Neural progenitor cell (in vitro differentiated cells): Measurements from ENCODE around the gene SIRPA. TPM values are rescaled to one million over a fixed set of nuclear protein-coding genes. Genes with fewer than 3 reads are reported as not detected.

Source experiments
- DNase-seq: peaks from one replicate; pipeline ENCODE4 v3.0.0-alpha.2; 2016; ENCODE audit warnings: low spot score
- H2AFZ ChIP-seq: fragments of 200-600 bp; sonication (generic); replicated peaks from 2 replicates; pipeline ENCODE4 v1.6.1; 2016; ENCODE audit warnings: antibody characterized with exemption
- H3F3A ChIP-seq: fragments of 200-600 bp; sonication (generic); 2 replicates; pipeline ENCODE4 v1.6.1; 2016; ENCODE audit warnings: antibody characterized with exemption, low read depth
- H3K27ac ChIP-seq: fragments of 200-600 bp; sonication (generic); 2 replicates; pipeline ENCODE4 v1.5.1; 2016; ENCODE audit warnings: mild to moderate bottlenecking
- H3K27me3 ChIP-seq: fragments of 200-600 bp; sonication (generic); 2 replicates; pipeline ENCODE4 v1.6.1; 2016; ENCODE audit warnings: mild to moderate bottlenecking, moderate library complexity
- H3K36me3 ChIP-seq: fragments of 200-600 bp; sonication (generic); 2 replicates; pipeline ENCODE4 v1.5.1; 2016
- H3K4me1 ChIP-seq: fragments of 200-600 bp; sonication (generic); 2 replicates; pipeline ENCODE4 v1.6.1; 2016; ENCODE audit warnings: mixed run types
- H3K4me2 ChIP-seq: fragments of 200-600 bp; sonication (generic); 2 replicates; pipeline ENCODE4 v1.6.1; 2016
- H3K4me3 ChIP-seq: fragments of 200-600 bp; sonication (generic); 2 replicates; pipeline ENCODE4 v1.5.1; 2016
- H3K79me2 ChIP-seq: fragments of 200-600 bp; sonication (generic); 2 replicates; pipeline ENCODE4 v1.6.1; 2016; ENCODE audit warnings: low read depth
- H3K9ac ChIP-seq: fragments of 200-600 bp; sonication (generic); 2 replicates; pipeline ENCODE4 v1.6.1; 2016
- H3K9me3 ChIP-seq: fragments of 200-600 bp; sonication (generic); 2 replicates; pipeline ENCODE4 v1.5.1; 2016; ENCODE audit warnings: low read depth
- H4K20me1 ChIP-seq: fragments of 200-600 bp; sonication (generic); 2 replicates; pipeline ENCODE4 v1.6.1; 2016; ENCODE audit warnings: low read depth
- H3K27ac Mint-ChIP-seq: 3 replicates; pipeline ENCODE4 v1.8.0; 2021; ENCODE audit warnings: mixed read lengths
- H3K27me3 Mint-ChIP-seq: 2 replicates; pipeline ENCODE4 v1.8.0; 2022; ENCODE audit warnings: low read depth, mild to moderate bottlenecking, inconsistent platforms, moderate library complexity, mixed read lengths; ENCODE audit not compliant: insufficient read depth
- H3K36me3 Mint-ChIP-seq: 3 replicates; pipeline ENCODE4 v1.8.0; 2021; ENCODE audit warnings: mixed read lengths
- H3K4me1 Mint-ChIP-seq: 3 replicates; pipeline ENCODE4 v1.8.0; 2021; ENCODE audit warnings: mixed read lengths
- H3K4me3 Mint-ChIP-seq: 3 replicates; pipeline ENCODE4 v1.8.0; 2021; ENCODE audit warnings: mild to moderate bottlenecking, moderate library complexity, mixed read lengths
- H3K9me3 Mint-ChIP-seq: 3 replicates; pipeline ENCODE4 v1.8.0; 2020; ENCODE audit warnings: mixed read lengths
- EZH2 ChIP-seq: fragments of 200-600 bp; sonication (generic); IDR thresholded peaks from 2 replicates; pipeline ENCODE4 v1.6.1; 2017; ENCODE audit warnings: antibody characterized with exemption, mild to moderate bottlenecking, moderate library complexity
- EZH2phosphoT487 ChIP-seq: fragments of 200-600 bp; sonication (generic); IDR thresholded peaks from 2 replicates; pipeline ENCODE4 v1.6.1; 2017; ENCODE audit warnings: antibody characterized with exemption
- total RNA-seq: library from RNA; depleted of rRNA; stranded (reverse); fragments of >200 nt; gene quantifications from 2 replicates; pipeline ENCODE4 v1.2.3, GENCODE V29; 2015; ENCODE audit warnings: low replicate concordance
- TF ChIP-seq, protein P1 (sequence below): fragments of 200-600 bp; sonication (generic); IDR thresholded peaks from 2 replicates; pipeline ENCODE4 v1.5.1; 2017; ENCODE audit warnings: antibody characterized with exemption, mild to moderate bottlenecking

The SIRPA gene
- total RNA-seq, 1 donor from 2014 or later, result 5.1 TPM

DNA sequence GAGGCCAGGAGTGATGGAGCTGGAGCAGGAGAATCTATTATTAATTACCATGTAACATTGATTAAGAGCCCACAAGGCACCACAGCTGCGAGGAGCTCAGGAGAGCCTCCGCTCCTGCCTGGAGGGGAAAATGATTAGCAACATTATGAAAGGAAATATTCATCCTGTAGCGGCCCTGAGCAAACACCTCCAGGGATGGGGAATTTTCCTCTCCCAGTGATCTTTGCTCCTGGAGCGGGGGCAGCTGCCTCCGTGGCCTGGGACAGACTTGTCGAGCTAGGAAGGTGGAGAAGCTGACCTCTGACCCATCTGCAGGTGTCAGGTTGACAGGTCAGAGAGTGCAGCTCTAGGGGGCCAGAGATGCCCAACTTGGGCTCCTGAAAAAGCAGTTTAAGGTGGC, 40.1 kb upstream of the SIRPA start:
- no peak for DNase-seq
- H3K27ac Mint-ChIP-seq, result no peak overlapping the region
- H3K27me3 Mint-ChIP-seq, result peaks cover 3% of the 10 kb centered on the region
- Histone ChIP-seq H3F3A (peaks cover 4% of the 10 kb centered on the region), H3K4me3 (no peak overlapping the region), H3K9ac (no peak overlapping the region), H3K4me2 (no peak overlapping the region), H3K4me1 (peaks cover 21% of the 10 kb centered on the region), H4K20me1 (no peaks in the 10 kb centered on the region), H3K27ac (no peak overlapping the region), H3K27me3 (no peaks in the 10 kb centered on the region), H3K9me3 (no peaks in the 10 kb centered on the region), H3K36me3 (no peaks in the 10 kb centered on the region), H3K79me2 (no peaks in the 10 kb centered on the region), H2AFZ (no peak overlapping the region)
- TF ChIP-seq EZH2, result no peak
- no peak for TF ChIP-seq EZH2phosphoT487
- TF ChIP-seq, protein P1, sequence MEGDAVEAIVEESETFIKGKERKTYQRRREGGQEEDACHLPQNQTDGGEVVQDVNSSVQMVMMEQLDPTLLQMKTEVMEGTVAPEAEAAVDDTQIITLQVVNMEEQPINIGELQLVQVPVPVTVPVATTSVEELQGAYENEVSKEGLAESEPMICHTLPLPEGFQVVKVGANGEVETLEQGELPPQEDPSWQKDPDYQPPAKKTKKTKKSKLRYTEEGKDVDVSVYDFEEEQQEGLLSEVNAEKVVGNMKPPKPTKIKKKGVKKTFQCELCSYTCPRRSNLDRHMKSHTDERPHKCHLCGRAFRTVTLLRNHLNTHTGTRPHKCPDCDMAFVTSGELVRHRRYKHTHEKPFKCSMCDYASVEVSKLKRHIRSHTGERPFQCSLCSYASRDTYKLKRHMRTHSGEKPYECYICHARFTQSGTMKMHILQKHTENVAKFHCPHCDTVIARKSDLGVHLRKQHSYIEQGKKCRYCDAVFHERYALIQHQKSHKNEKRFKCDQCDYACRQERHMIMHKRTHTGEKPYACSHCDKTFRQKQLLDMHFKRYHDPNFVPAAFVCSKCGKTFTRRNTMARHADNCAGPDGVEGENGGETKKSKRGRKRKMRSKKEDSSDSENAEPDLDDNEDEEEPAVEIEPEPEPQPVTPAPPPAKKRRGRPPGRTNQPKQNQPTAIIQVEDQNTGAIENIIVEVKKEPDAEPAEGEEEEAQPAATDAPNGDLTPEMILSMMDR, result no peak
- H3K36me3 Mint-ChIP-seq, result no peaks in the 10 kb centered on the region
- no peak overlapping the region for H3K4me3 Mint-ChIP-seq
- H3K4me1 Mint-ChIP-seq, result peaks cover 35% of the 10 kb centered on the region
- H3K9me3 Mint-ChIP-seq, result no peaks in the 10 kb centered on the region

DNA sequence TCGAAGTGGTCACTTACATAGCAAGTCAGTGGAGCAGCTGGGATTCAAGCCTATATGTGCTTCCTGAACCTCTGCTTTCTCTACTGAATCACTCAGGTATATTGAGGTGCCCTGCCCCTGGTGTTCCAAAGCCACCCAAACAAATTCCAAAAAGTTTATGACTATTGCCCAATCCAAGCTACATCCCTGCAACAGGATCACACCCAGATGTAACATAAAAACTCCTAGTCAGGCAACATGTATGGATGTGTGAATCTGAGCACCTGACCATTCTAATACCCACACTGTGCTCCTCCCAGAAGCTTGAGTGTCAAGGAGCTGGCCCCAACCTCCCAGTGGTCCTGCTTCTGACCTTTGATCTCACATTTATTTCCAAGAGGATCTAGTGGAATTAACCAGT, 39.5 kb upstream of the SIRPA start:
- H3K27ac Mint-ChIP-seq, result peak overlapping the region; percentile 5
- TF ChIP-seq EZH2 (no peak), EZH2phosphoT487 (no peak)
- TF ChIP-seq, protein P1, result no peak
- H3K27me3 ChIP-seq, result no peaks in the 10 kb centered on the region
- H3K36me3 Mint-ChIP-seq, result no peaks in the 10 kb centered on the region
- no peaks in the 10 kb centered on the region for H3K9me3 ChIP-seq
- H3K79me2 ChIP-seq, result no peaks in the 10 kb centered on the region
- H3K9ac ChIP-seq, result no peak overlapping the region
- no peak overlapping the region for H3K27ac ChIP-seq
- peaks cover 5% of the 10 kb centered on the region for H3K27me3 Mint-ChIP-seq
- H3K4me3 ChIP-seq, result no peak overlapping the region
- no peaks in the 10 kb centered on the region for H3K36me3 ChIP-seq
- peaks cover 18% of the 10 kb centered on the region for H3K4me1 ChIP-seq
- H2AFZ ChIP-seq, result no peak overlapping the region
- peaks cover 35% of the 10 kb centered on the region for H3K4me1 Mint-ChIP-seq
- H3K9me3 Mint-ChIP-seq, result no peaks in the 10 kb centered on the region
- H4K20me1 ChIP-seq, result no peaks in the 10 kb centered on the region
- DNase-seq, result no peak
- H3K4me2 ChIP-seq, result no peak overlapping the region
- peaks cover 1% of the 10 kb centered on the region for H3F3A ChIP-seq
- H3K4me3 Mint-ChIP-seq, result no peak overlapping the region

DNA sequence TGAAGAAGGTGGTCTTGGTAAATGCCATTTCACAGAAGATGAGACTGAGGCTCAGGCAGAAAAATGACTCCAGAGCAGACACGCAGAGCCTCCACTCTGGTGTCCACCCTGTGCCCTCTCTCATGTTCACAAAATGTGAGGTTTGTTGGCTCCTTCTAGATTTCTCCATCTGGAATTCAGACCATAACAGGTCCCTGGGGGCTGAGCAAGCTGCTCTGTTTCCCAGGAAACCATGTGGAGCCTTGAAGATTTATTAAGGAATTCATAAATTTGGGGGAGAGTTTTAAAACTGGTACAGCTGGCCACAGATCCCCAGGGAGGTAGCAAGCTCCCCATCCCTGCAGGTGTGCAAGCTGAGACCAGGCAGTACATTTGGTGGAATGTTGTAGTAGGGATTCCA, 38.8 kb upstream of the SIRPA start:
- Histone ChIP-seq H3K4me1 (peaks cover 15% of the 10 kb centered on the region), H3K4me3 (no peak overlapping the region), H3K4me2 (no peak overlapping the region), H2AFZ (no peak overlapping the region), H3K79me2 (no peaks in the 10 kb centered on the region), H3K36me3 (no peaks in the 10 kb centered on the region), H3K27me3 (no peaks in the 10 kb centered on the region), H3F3A (no peaks in the 10 kb centered on the region), H4K20me1 (no peaks in the 10 kb centered on the region), H3K9ac (no peak overlapping the region), H3K9me3 (no peaks in the 10 kb centered on the region), H3K27ac (no peak overlapping the region)
- peaks cover 5% of the 10 kb centered on the region for H3K27me3 Mint-ChIP-seq
- H3K27ac Mint-ChIP-seq, result no peak overlapping the region
- no peak overlapping the region for H3K4me3 Mint-ChIP-seq
- DNase-seq, result no peak
- H3K9me3 Mint-ChIP-seq, result no peaks in the 10 kb centered on the region
- no peaks in the 10 kb centered on the region for H3K36me3 Mint-ChIP-seq
- TF ChIP-seq, protein P1, result no peak
- TF ChIP-seq EZH2phosphoT487 (no peak), EZH2 (no peak)
- H3K4me1 Mint-ChIP-seq, result peaks cover 41% of the 10 kb centered on the region
